ENCODE data around the gene AMZ1.

Gene AMZ1

DNA sequence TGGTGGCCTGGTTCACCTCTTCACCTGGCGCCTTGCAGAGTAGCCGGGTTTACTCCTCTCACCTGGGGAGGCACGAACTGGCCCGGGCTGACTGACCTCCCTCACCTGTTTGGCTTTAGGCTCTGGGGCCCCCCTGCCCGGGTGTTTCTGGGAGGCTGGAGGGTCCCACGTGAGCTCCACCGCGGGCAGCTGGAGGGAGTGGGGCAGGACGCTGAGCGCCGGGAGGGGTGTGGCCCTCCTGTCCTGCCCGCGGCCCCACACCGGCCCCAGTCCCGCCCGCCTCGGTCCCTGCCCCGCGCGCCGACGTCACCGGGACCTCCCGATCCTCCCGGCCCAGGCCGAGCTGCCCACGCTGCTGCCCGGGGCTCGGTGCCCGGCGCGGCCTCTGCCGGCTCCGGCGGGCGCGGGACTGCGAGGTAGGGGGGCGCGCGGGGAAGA lies at the start of gene AMZ1:
Gene AMZ1, plus strand, starts transcription at position 322 of the 438 bp plus-strand sequence. CDS start 12,250 bp downstream, outside the sequence.
- DNase-seq (ENCODE audit: low read depth, low spot score): no peak

- no peak for DNase-seq (ENCODE audit: low read depth, low spot score)
Measured at GRCh38 chr7:2638224-2638991, 49.6 kb upstream of the AMZ1 start.

DNA sequence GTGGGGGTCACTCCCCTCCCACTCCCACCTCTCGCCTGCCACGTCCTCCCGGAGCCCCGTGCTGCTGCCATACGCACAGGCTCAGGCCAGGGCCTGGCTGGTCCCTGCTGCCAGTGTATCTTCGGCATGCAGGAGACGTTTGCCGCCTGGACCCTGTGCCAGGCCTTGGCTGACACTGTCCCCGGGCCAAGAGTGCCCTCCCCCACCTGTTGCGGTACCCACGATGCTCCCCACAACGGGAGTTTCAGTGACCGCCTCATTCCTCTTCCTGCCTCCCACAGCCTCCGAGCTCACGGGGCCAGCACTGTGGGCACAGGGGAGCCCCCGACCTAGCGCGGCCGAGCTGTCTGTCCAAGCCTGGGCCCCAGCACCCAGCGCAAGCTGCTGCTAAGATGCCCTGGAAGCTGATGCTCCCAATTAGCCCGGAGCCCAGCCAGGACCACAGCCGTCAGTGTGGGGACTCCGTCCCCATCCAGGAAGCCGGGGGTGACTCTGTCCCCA lies 48.8 kb upstream of the AMZ1 start:
- DNase-seq (ENCODE audit: low read depth, low spot score): no peak

DNA sequence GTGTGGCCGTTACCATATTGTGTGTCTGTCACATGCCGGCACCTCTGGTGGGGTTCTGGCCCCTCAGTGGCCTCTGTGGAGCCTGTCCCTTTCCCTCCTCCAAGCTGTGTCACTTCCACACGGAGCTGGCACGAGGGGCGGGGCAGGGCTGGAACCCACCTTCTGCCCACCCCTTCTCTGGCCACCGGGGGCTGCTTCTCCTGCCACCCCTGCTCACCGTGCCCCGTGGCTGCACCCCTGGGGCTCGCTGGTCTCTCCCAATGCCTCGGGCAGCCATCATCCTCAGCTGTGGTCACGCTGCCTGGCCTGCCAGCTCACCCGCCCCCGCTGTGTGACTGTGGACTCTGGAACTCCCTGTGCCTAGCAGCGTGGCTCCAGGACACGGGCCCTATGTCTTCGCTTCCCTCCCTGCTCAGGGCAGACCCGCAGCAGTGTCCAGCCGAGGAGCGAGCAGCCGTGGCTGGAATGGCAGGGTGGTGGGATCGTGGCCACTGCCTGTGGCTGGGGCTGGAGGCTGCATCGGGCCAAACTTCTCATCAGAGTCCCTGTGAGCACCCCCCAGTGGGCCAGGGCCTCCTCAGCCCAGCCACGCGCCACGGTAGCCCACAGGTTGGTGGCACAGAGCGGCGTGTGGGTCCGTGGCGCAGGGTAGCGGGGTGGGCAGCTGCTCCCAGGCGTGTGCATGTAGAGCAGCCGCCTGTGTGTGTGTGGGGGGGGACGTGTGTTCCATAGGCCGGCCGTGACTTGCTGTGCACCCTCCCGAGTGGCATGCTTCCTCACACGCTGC lies 48.1 kb upstream of the AMZ1 start:
- DNase-seq (ENCODE audit: low read depth, low spot score): no peak

DNA sequence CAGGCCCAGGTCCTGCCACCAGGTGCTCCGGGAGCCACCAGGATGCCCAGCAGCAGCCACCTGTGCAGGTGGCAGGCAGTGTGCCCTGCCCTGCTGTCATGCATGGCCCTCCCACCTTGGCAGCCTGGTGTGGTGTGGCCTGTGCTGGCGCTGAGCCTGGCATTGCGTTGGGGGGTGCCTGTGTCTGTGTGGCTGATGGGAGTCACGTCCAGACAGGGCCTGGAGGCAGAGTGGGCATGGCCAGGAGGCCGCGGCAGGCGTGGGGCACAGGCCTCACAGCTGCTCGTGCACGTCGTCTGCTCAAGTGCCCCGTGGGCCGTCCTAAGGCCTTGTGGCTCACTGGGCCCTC lies 47.5 kb upstream of the AMZ1 start:
- DNase-seq (ENCODE audit: low read depth, low spot score): no peak

- no peak for DNase-seq (ENCODE audit: low read depth, low spot score)
Measured at GRCh38 chr7:2640846-2641316, 47.1 kb upstream of the AMZ1 start.

DNA sequence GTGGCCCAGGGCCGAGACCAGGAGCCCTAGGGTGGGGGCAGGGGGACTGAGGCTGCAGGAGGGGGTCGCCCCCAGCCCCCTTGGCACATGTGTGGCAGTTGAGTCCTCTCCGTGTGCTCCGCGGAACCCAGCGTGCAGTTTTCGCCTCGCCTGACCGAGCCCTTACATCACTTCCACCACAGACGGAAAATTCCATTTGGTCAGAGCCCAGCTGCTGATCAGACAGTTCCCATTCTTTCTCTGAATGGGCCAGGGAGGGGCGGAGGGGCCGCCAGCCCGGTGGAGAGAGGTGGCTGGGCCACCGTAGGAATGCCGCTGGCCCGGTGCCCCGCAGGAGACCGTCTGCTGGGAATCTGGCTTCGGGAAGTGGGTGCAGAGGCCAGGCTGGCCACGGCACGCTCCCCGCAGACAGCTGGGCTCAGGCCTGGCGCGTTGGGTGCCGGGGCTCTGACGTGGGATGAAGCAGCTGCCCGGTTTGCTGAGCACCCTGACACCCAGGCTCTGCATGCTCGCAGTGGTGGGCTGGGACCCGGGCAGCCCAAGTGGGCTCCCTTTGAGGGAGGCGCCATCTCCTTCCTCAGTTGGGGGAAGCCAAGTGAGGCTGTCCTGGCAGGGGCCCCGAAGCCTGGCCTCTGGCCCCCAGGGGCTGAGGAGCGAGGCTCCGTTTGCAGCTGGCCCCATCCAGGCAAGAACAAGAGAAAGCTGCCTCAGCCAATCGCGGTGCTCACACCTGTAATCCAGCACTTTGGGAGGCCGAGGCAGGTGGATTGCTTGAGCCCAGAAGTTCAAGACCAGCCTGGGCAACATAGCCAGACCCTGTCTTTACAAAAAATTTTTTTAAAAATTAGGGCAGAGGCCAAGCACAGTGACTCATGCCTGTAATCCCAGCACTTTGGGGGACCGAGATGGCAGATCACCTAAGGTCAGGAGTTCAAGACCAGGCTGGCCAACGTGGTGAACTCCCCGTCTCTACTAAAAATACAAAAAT lies 46.3 kb upstream of the AMZ1 start:
- DNase-seq (ENCODE audit: low read depth, low spot score): no peak

DNA sequence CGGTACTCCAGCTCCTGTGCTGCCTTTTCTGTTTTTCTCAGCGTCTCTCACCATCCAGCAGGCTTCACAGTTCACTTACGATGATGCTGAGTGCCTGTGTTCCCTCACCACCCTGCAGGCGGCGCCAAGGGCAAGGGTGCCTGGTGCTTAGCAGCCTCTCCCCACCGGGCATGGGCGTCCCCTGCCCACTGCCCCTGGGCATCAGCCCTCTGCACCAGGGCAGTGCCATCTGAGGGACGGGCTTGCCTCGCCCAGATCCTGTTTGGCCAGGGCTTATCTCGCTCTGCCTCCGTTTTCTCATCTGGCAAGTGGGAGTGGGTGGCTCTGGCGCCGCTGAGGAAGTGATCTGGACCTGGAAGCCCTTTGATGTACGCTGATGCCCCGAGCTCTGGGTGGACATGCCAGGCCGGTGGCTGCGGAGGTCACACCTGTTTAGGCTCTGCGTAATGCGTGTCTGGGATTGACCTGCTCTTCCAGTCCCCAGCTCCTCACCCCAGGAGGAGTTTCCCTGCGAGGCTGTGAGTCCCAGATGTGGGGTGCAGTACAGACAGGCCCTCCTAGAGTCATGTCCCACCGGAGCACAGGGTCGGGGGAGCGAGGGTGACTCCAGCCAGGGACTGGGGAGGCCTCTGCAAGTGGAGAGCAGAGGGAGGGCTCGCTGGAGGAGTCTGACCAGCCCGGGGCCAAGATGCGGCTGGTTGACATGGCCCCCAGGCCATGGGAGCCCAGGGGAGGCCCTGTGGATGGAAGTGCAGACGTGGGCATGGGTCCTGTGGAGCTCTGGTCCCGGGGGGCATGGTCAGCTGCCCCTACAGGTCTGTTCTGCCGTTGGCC lies 44.4 kb upstream of the AMZ1 start:
- DNase-seq (ENCODE audit: low read depth, low spot score): no peak

- DNase-seq (ENCODE audit: low read depth, low spot score): no peak
Measured at GRCh38 chr7:2644220-2644561, 43.8 kb upstream of the AMZ1 start.

- DNase-seq (ENCODE audit: low read depth, low spot score): no peak
Measured at GRCh38 chr7:2644562-2645273, 43.3 kb upstream of the AMZ1 start.

DNA sequence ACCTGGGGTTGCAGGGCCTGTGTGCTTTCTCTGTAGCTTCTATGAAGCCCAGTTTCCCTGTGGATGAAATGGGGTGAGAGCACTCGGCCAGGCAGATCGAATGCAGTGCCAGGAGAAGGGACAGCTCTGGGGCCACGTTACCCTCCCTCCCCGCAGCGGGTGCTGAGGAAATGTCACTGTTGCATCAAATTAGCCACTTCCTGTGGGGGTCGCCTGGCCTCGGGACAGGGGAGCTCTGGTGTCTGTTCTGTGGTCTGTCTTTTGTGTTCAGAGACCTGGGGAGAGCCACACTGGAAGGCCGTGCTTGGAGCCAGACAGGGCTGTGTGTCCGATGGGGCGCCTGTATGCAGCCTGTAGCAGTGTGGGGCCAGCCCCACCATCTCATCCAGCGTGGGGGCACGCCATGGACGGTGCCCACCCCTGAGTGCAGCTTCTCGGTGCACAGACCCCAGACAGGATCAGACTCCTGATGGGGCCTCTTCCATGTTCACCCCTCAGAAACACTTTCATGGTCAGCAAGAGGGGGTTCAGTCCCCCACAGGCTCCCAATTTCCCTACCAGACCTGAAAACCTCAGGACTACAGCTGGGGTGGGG lies 42.6 kb upstream of the AMZ1 start:
- DNase-seq (ENCODE audit: low read depth, low spot score): no peak

DNA sequence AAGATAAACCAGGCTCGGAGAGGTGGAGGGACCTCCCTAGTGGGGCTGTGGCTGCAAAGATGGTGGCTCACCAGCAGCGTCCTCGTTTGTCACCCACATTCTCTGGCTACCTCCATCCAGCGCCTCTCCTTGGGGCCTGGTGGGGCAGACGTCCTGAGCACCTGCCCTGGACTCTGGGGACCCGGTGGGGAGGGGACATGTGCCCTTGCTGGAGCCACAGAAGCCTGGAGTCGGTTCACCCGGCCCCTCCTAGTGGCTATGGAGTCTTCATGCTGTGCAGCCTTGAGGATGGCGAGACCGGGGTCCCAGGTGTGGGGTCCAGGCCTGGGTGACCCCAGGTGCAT lies 41.7 kb upstream of the AMZ1 start:
- no peak for DNase-seq (ENCODE audit: low read depth, low spot score)

DNA sequence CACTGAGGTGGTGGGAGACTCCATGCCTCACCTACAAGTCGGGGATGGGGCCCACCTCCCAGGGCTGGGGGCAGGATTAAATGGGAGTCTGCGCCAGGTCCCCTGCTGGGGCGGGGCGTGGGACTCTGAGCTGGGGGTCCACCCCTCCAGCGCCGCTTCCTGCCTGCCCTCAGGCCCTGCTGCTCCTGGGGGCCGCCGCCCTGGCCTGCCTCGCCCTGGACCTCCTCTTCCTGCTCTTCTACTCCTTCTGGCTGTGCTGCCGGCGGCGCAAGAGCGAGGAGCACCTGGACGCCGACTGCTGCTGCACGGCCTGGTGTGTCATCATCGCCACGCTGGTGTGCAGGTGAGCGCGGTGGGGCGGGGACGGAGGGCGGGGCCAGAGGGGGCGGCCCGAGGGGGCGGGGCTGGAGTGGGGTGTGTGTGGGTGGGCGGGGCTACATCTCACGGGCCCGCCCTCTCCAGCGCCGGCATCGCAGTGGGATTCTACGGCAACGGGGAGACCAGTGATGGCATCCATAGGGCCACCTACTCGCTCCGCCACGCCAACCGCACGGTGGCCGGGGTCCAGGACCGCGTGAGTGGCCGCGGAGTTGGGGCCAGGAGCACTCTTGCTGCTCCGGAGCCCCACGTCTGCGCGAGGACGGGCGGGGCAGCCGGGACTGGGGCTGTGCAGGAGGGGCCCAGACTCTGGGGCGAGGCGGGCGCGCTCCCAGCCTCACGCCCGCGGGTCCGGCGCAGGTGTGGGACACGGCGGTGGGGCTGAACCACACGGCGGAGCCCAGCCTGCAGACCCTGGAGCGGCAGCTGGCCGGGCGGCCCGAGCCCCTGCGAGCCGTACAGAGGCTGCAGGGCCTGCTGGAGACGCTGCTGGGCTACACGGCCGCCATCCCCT lies 41.1 kb upstream of the AMZ1 start:
- DNase-seq (ENCODE audit: low read depth, low spot score): no peak

GRCh38 chr7:2647594-2648172 lies 40.3 kb upstream of the AMZ1 start:
- no peak for DNase-seq (ENCODE audit: low read depth, low spot score)

DNA sequence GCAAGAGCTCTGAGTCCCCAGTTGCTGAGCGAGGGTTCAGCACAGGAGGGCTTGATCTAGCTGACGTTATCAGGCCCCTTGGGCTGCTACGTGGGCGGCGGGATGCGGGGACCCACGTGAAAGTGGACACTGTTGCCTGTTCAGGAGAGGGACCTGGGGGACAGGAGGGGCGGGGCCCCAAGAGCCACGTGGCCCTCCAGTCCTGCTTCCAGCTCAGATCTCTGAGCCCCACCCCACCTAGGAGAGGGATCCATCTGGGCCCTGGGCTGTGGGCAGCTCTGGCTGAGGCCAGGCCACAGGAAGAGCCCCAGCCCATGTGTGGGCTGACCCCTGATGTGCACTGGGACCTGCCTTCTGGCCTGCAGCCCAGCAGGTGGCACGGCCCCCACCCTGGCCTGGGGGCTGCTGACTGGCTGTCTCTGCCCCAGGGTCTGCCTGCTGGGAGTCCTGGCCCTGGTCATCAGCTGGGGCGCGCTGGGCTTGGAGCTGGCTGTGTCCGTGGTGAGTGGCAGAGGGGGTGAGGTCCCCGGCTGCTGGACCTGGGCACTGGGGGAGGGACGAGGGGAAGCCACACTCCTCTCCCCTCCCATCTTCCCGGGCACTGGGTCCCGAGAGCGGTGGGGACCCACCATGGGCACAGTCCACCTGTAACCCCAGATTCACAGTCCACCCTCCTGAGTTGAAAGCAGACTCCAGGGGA lies 38.7 kb upstream of the AMZ1 start:
- DNase-seq (ENCODE audit: low read depth, low spot score): no peak

DNA sequence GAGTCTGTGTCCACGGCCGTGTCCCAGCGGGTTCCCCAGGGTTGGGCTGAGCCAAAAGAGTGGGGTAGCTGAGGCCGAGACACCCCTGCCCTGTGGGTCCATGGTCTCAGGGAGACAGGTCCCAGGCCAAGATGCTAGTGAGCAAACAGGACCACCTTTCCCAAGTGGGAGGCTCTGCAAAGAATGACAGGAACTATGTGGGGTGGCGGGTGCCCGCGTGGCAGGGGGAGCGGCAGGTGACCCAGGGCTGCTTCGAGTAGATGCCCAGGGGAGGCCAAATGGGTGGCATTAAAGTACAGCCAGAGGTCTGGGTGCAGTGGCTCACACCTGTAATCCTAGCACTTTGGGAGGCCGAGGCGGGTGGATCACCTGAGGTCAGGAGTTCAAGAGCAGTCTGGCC lies 38.0 kb upstream of the AMZ1 start:
- no peak for DNase-seq (ENCODE audit: low read depth, low spot score)

DNA sequence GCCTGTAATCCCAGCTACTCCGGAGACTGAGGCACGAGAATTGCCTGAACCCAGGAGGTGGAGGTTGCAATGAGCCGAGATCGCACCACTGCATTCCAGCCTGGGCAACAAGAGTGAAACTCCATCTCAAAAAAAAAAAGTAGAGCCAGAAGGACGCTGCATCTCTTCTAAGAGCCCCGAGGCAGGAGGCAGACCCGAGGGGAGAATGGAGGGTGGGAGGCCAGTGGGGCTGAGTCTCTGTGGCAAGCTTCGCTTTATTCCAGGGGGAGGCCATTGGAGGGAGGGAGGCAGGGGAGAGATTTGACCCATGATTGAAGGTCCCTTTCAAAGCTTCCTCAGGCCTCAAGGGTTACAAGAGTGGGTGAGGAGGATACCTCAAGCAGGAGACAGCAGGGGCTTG lies 37.6 kb upstream of the AMZ1 start:
- DNase-seq (ENCODE audit: low read depth, low spot score): no peak

GRCh38 chr7:2651336-2651735 lies 36.7 kb upstream of the AMZ1 start:
- no peak for DNase-seq (ENCODE audit: low read depth, low spot score)

All from activated naive CD8-positive, alpha-beta T cell treated with anti-CD3 and anti-CD28 coated beads, Interleukin-2, amount 50 U/mL, for 16 hours (primary cell).